MCF 10A (cell line): ENCODE results near the gene ARHGEF16. TPM values are rescaled to one million over a fixed set of nuclear protein-coding genes. Genes with fewer than 3 reads are reported as not detected.

ENCODE experiments used
- BruUV-seq: library from RNA; stranded (reverse); fragments of 400-500 nt; replicated peaks from 2 replicates; lab custom pipeline; 2021; lab: Mats Ljungman, UMichigan
- CTCF ChIA-PET: fragments of 300-600 bp; sonication (Branson Sonifier 250); formaldehyde crosslinking; extraction: SDS; loops from one replicate; lab custom pipeline; 2021; ENCODE audit warnings: antibody characterized with exemption, inconsistent platforms; lab: Yijun Ruan, JAX
- POLR2A ChIA-PET: fragments of 300-600, 350-650 bp; sonication (Branson Sonifier 250); formaldehyde crosslinking; extraction: SDS; loops from one replicate; lab custom pipeline; 2020; ENCODE audit warnings: antibody characterized with exemption, inconsistent platforms; lab: Yijun Ruan, JAX
- DNase-seq: peaks from one replicate; pipeline ENCODE4 v3.0.0-alpha.2; 2018; ENCODE audit not compliant: unreplicated experiment
- H3K27ac Mint-ChIP-seq: one replicate; pipeline ENCODE4 v1.8.0; 2022; ENCODE audit warnings: mild to moderate bottlenecking, low read depth, mixed read lengths; ENCODE audit not compliant: unreplicated experiment
- H3K27me3 Mint-ChIP-seq: one replicate; pipeline ENCODE4 v1.8.0; 2022; ENCODE audit warnings: mixed read lengths; ENCODE audit not compliant: insufficient read depth, unreplicated experiment
- H3K36me3 Mint-ChIP-seq: one replicate; pipeline ENCODE4 v1.8.0; 2022; ENCODE audit warnings: mild to moderate bottlenecking, moderate library complexity, mixed read lengths; ENCODE audit not compliant: insufficient read depth, unreplicated experiment
- H3K4me1 Mint-ChIP-seq: one replicate; pipeline ENCODE4 v1.8.0; 2022; ENCODE audit warnings: mixed read lengths; ENCODE audit not compliant: insufficient read depth, unreplicated experiment
- H3K4me3 Mint-ChIP-seq: one replicate; pipeline ENCODE4 v1.8.0; 2022; ENCODE audit warnings: mild to moderate bottlenecking, moderate library complexity, mixed read lengths; ENCODE audit not compliant: unreplicated experiment
- H3K9me3 Mint-ChIP-seq: one replicate; pipeline ENCODE4 v1.8.0; 2022; ENCODE audit warnings: mixed read lengths; ENCODE audit not compliant: unreplicated experiment
- intact Hi-C: fragments of 100-400 bp; cut with micrococcal nuclease; formaldehyde crosslinking; loops from 2 replicates; pipeline ENCODE4 v1.14.1; 2022
- total RNA-seq: library from RNA; stranded (reverse); gene quantifications from 2 replicates; pipeline ENCODE4 v1.2.3, GENCODE V29; 2022
- TF ChIP-seq, protein P1 (sequence below): fragments of 200-600 bp; IDR thresholded peaks from one replicate; pipeline ENCODE4 v1.8.0; 2022; ENCODE audit warnings: antibody characterized with exemption, mild to moderate bottlenecking; ENCODE audit not compliant: unreplicated experiment

ARHGEF16 gene
- total RNA-seq, 1 experiment from 2014 or later, result 8.6 TPM

DNA sequence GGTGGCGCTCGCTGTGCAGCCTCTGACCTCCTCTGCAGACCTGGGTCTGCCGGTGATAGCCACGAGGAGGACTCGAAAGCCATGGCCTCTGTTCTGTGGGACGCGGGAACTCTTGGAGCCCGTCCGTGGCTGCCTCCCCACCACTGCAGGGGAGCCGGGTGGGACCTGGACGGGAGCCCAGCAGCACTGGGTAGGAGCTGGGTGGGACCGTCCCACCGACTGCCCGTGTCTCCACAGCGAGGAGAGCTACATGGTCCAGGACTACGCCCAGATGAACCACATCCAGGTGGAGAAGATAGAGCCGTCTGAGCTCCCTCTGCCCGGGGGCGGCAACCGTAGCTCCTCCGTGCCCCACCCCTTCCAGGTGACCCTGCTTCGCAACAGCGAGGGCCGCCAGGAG is 23.7 kb downstream of the ARHGEF16 start:
- BruUV-seq, result no TSS peak
- CTCF ChIA-PET, result interaction anchor here (0.6 to 1.2 kb wide), 2 partner anchors 25 to 145 kb away, joined by 4 to 6 read pairs; no protein-coding TSS in a partner anchor
- H3K9me3 Mint-ChIP-seq, result no peaks in the 10 kb centered on the region

DNA sequence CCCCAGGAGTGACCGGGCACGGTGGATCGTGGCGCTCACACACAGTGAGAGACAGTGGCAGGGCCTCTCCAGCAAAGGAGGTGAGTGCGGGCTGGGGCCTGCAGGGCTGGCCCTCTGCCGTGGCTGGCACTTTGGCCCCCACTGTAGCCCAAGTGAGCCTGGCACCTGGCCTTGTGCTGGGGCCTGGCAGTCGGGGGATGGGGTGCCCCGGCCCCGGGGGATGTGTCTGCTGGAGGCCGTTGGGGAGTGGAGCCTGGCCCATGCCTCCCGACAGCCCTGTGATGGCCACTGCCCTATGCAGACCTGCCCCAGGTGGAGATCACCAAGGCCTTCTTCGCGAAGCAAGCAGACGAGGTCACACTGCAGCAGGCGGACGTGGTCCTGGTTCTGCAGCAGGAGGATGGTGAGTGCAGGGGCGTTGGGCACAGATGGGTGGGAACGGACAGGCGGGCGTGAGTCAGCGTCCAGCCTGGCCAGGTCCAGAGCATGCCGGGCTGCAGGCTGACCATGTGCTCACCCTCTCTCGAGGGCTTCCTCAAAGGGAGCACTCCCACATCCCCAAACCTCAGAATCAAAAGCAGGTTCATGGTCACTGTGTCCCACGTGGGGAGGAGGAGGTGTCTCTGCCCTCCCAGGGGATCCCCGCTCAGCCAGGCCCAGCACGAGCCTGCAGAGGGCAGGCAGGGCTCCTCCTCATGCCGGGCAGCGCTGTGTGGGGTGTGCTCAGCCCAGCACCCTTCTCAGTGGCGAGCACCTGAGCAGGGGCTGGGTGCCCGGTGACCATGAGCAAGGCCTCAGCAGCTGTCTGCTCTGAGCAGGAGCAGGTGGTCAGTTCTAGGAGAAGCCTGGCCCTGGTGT is 25.3 kb downstream of the ARHGEF16 start:
- ChIA-PET CTCF (interaction anchor here (1.1 to 9.9 kb wide), 2 partner anchors 8 to 28 kb away, joined by 5 to 198 read pairs; no protein-coding TSS in a partner anchor), POLR2A (no interaction called here)
- Mint-ChIP-seq H3K4me1 (peaks cover 10% of the 10 kb centered on the region), H3K9me3 (no peaks in the 10 kb centered on the region), H3K36me3 (peaks cover 19% of the 10 kb centered on the region), H3K4me3 (no peak overlapping the region), H3K27me3 (no peaks in the 10 kb centered on the region), H3K27ac (no peak overlapping the region)
- no TSS peak for BruUV-seq
- DNase-seq, result no peak
- intact Hi-C loops, result no loop called here
- TF ChIP-seq, protein P1, sequence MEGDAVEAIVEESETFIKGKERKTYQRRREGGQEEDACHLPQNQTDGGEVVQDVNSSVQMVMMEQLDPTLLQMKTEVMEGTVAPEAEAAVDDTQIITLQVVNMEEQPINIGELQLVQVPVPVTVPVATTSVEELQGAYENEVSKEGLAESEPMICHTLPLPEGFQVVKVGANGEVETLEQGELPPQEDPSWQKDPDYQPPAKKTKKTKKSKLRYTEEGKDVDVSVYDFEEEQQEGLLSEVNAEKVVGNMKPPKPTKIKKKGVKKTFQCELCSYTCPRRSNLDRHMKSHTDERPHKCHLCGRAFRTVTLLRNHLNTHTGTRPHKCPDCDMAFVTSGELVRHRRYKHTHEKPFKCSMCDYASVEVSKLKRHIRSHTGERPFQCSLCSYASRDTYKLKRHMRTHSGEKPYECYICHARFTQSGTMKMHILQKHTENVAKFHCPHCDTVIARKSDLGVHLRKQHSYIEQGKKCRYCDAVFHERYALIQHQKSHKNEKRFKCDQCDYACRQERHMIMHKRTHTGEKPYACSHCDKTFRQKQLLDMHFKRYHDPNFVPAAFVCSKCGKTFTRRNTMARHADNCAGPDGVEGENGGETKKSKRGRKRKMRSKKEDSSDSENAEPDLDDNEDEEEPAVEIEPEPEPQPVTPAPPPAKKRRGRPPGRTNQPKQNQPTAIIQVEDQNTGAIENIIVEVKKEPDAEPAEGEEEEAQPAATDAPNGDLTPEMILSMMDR, result no peak

More for the DNA sequence above, 23.7 kb downstream of the ARHGEF16 start:
- H3K27me3 Mint-ChIP-seq, result no peaks in the 10 kb centered on the region
- H3K4me1 Mint-ChIP-seq, result peaks cover 8% of the 10 kb centered on the region
- DNase-seq, result no peak
- H3K4me3 Mint-ChIP-seq, result no peak overlapping the region
- peaks cover 12% of the 10 kb centered on the region for H3K36me3 Mint-ChIP-seq
- intact Hi-C loops, result no loop called here
- POLR2A ChIA-PET, result no interaction called here
- H3K27ac Mint-ChIP-seq, result no peak overlapping the region
- TF ChIP-seq, protein P1, result no peak

DNA sequence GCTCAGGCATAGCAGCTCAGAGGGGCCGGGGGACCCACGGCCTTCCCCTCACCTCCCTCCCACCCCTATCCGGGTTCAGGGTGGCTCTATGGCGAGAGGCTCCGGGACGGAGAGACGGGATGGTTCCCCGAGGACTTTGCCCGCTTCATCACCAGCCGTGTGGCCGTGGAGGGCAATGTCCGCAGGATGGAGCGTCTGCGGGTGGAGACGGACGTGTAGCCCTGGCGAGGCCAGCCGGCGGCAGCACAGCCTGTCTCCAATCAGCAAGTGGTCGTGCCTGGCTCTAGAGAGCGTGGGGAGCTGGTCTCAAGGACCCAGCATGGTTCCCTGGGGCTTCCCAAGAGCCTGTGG is 25.9 kb downstream of the ARHGEF16 start:
- no peak for DNase-seq
- TF ChIP-seq, protein P1, result no peak
- Mint-ChIP-seq H3K27me3 (no peaks in the 10 kb centered on the region), H3K36me3 (peaks cover 19% of the 10 kb centered on the region), H3K4me1 (peaks cover 10% of the 10 kb centered on the region), H3K9me3 (no peaks in the 10 kb centered on the region), H3K4me3 (no peak overlapping the region), H3K27ac (no peak overlapping the region)
- intact Hi-C loops, result no loop called here
- no TSS peak for BruUV-seq
- ChIA-PET CTCF (interaction anchor here (1.1 to 9.9 kb wide), 3 partner anchors 8 to 28 kb away, joined by 5 to 198 read pairs (median 5); no protein-coding TSS in a partner anchor), POLR2A (no interaction called here)

DNA sequence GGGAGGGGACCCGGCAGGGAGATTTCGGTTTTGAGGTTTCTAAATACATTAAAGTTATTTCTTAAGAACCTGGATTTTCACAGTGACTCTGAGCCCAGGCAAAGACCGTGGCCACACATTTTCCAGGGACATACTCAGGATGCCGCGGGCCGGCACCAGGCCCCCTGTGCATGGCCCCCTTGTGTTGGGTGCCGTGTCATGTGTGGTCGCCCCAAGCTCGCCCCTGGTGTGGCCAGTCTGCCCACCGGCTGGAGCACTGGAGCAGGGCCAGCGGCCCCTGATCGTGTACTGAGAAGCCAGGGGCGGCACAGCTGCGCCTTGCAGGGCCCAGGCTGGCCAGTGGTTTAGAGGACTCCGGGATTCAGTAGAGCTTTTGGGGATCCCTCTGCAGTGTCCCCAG is 26.6 kb downstream of the ARHGEF16 start:
- intact Hi-C loops, result no loop called here
- no peak for DNase-seq
- Mint-ChIP-seq H3K9me3 (no peaks in the 10 kb centered on the region), H3K27me3 (no peaks in the 10 kb centered on the region), H3K27ac (no peak overlapping the region), H3K36me3 (peaks cover 19% of the 10 kb centered on the region), H3K4me1 (peaks cover 10% of the 10 kb centered on the region), H3K4me3 (no peak overlapping the region)
- no TSS peak for BruUV-seq
- TF ChIP-seq, protein P1, result no peak
- CTCF ChIA-PET, result interaction anchor here (1.1 to 9.9 kb wide), 4 partner anchors 8 to 29 kb away, joined by 5 to 198 read pairs (median 10); no protein-coding TSS in a partner anchor
- POLR2A ChIA-PET, result interaction anchor here (0.6 to 1.7 kb wide), 2 partner anchors 8 to 236 kb away, joined by 5 to 17 read pairs; no protein-coding TSS in a partner anchor
